ENCODE data around the gene ITGB1BP1.

ITGB1BP1 gene

GRCh38 chr2:9463698-9464034 is 40.3 kb upstream of the ITGB1BP1 start:
- DNase-seq (ENCODE audit: low read depth, low spot score): no peak
- ChIA-PET POLR2A (no interaction called here), CTCF (no interaction called here)
- no peak for TF ChIP-seq CTCF (IDR thresholded peaks at IDR 0.05; ENCODE audit: insufficient read depth, low read length, missing control alignments)
- no peak overlapping the region for H3K4me3 ChIP-seq (ENCODE audit: low read depth, low read length)

GRCh38 chr2:9462886-9463697 is 39.8 kb upstream of the ITGB1BP1 start:
- H3K4me3 ChIP-seq (ENCODE audit: low read depth, low read length): no peak overlapping the region
- TF ChIP-seq CTCF (IDR thresholded peaks at IDR 0.05; ENCODE audit: insufficient read depth, low read length, missing control alignments): no peak
- DNase-seq (ENCODE audit: low read depth, low spot score): no peak
- CTCF ChIA-PET: no interaction called here
- POLR2A ChIA-PET: no interaction called here

DNA sequence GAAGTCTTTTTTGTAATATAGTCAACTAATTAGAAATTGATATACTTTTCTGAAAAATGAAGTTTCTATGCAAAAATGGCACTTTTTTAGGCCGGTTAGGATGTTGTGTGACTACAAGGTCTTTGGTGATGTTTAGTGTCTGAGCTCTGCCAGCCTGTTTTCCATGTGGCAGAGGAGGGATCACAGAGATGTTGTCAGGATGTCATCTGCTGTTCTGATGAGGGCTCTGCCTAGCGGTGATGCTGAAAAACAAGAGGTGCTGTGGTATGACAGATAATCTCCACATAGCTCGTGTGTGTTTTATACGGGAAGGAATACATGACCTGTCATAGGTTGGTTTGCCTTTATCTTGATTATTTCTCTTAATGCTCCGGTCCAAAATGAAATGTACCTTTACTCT is 39.0 kb upstream of the ITGB1BP1 start:
- H3K4me3 ChIP-seq (ENCODE audit: low read depth, low read length): no peak overlapping the region
- CTCF ChIA-PET: no interaction called here
- POLR2A ChIA-PET: no interaction called here
- TF ChIP-seq CTCF (IDR thresholded peaks at IDR 0.05; ENCODE audit: insufficient read depth, low read length, missing control alignments): no peak
- no peak for DNase-seq (ENCODE audit: low read depth, low spot score)

- no peak overlapping the region for H3K4me3 ChIP-seq (ENCODE audit: low read depth, low read length)
- DNase-seq (ENCODE audit: low read depth, low spot score): no peak
- no peak for TF ChIP-seq CTCF (IDR thresholded peaks at IDR 0.05; ENCODE audit: insufficient read depth, low read length, missing control alignments)
- CTCF ChIA-PET: no interaction called here
- POLR2A ChIA-PET: no interaction called here
Observed at GRCh38 chr2:9461079-9461478, 37.8 kb upstream of the ITGB1BP1 start.

- ChIA-PET POLR2A (no interaction called here), CTCF (no interaction called here)
- no peak overlapping the region for H3K4me3 ChIP-seq (ENCODE audit: low read depth, low read length)
- no peak for DNase-seq (ENCODE audit: low read depth, low spot score)
- TF ChIP-seq CTCF (IDR thresholded peaks at IDR 0.05; ENCODE audit: insufficient read depth, low read length, missing control alignments): no peak
Observed at GRCh38 chr2:9460441-9461017, 37.2 kb upstream of the ITGB1BP1 start.

- no peak for DNase-seq (ENCODE audit: low read depth, low spot score)
- TF ChIP-seq CTCF (IDR thresholded peaks at IDR 0.05; ENCODE audit: insufficient read depth, low read length, missing control alignments): no peak
- CTCF ChIA-PET: interaction anchor here (0.7 kb wide), 1 partner anchor 17 kb away, joined by 3 read pairs; no protein-coding TSS in a partner anchor
- POLR2A ChIA-PET: no interaction called here
- no peak overlapping the region for H3K4me3 ChIP-seq (ENCODE audit: low read depth, low read length)
Observed at GRCh38 chr2:9451231-9451630, 27.9 kb upstream of the ITGB1BP1 start.

Data from AG04449 (cell line).